Measurements from ENCODE around the gene ACACB.

The ACACB gene

GRCh38 chr12:109093022-109093918 is 23.1 kb upstream of the ACACB start, which contains the start of gene ALKBH2:
TSS of gene ALKBH2 (minus strand) at chr12:109093472. CDS start at chr12:109092786, 686 bp downstream.
- H3K27me3 ChIP-seq (ENCODE audit: insufficient read depth, low read depth, severe bottlenecking): no peaks in the 10 kb centered on the region
- peak within 1 kb of the TSS; percentile 4; the same call in 1 of the 2 replicates for H3K27ac ChIP-seq
- peak; percentile 99 for TF ChIP-seq CTCF (IDR thresholded peaks at IDR 0.05; ENCODE audit: low read depth, low read length)
- H3K9me3 ChIP-seq (ENCODE audit: severe bottlenecking): no peaks in the 10 kb centered on the region
- H3K36me3 ChIP-seq: peaks cover 25% of the 10 kb centered on the region
- peak within 1 kb of the TSS; percentile 44 for H3K4me3 ChIP-seq (ENCODE audit: low read depth, low read length)
- peak; percentile 92 for DNase-seq

- DNase-seq: no peak
- Histone ChIP-seq H3K9me3 (ENCODE audit: severe bottlenecking) (no peaks in the 10 kb centered on the region), H3K27me3 (ENCODE audit: insufficient read depth, low read depth, severe bottlenecking) (no peaks in the 10 kb centered on the region), H3K4me3 (ENCODE audit: low read depth, low read length) (no peak overlapping the region), H3K36me3 (peaks cover 44% of the 10 kb centered on the region), H3K27ac (peak overlapping the region; percentile 99)
- TF ChIP-seq CTCF (IDR thresholded peaks at IDR 0.05; ENCODE audit: low read depth, low read length): no peak
These were observed 19.3 kb upstream of the ACACB start for GRCh38 chr12:109097140-109097434.

GRCh38 chr12:109097435-109098182 is 18.8 kb upstream of the ACACB start, which contains the start of gene UNG:
TSS of gene UNG (plus strand) at chr12:109097597. CDS start at chr12:109097680, 83 bp downstream.
- Histone ChIP-seq H3K27me3 (ENCODE audit: insufficient read depth, low read depth, severe bottlenecking) (no peaks in the 10 kb centered on the region), H3K9me3 (ENCODE audit: severe bottlenecking) (no peaks in the 10 kb centered on the region), H3K27ac (peak within 1 kb of the TSS; percentile 99), H3K36me3 (peaks cover 49% of the 10 kb centered on the region), H3K4me3 (ENCODE audit: low read depth, low read length) (peak within 1 kb of the TSS; percentile 84)
- no peak for TF ChIP-seq CTCF (IDR thresholded peaks at IDR 0.05; ENCODE audit: low read depth, low read length)
- DNase-seq: peak; percentile 96

- no peak for DNase-seq
- Histone ChIP-seq H3K27ac (peak overlapping the region; percentile 99), H3K27me3 (ENCODE audit: insufficient read depth, low read depth, severe bottlenecking) (no peaks in the 10 kb centered on the region), H3K9me3 (ENCODE audit: severe bottlenecking) (no peaks in the 10 kb centered on the region), H3K4me3 (ENCODE audit: low read depth, low read length) (peak overlapping the region; percentile 84), H3K36me3 (peaks cover 55% of the 10 kb centered on the region)
- no peak for TF ChIP-seq CTCF (IDR thresholded peaks at IDR 0.05; ENCODE audit: low read depth, low read length)
These were observed 18.2 kb upstream of the ACACB start for GRCh38 chr12:109098183-109098604.

GRCh38 chr12:109098651-109099050 is 17.7 kb upstream of the ACACB start:
- Histone ChIP-seq H3K36me3 (peaks cover 59% of the 10 kb centered on the region), H3K27ac (peak overlapping the region; percentile 99), H3K9me3 (ENCODE audit: severe bottlenecking) (no peaks in the 10 kb centered on the region), H3K27me3 (ENCODE audit: insufficient read depth, low read depth, severe bottlenecking) (no peaks in the 10 kb centered on the region), H3K4me3 (ENCODE audit: low read depth, low read length) (peak overlapping the region; percentile 84)
- TF ChIP-seq CTCF (IDR thresholded peaks at IDR 0.05; ENCODE audit: low read depth, low read length): no peak
- DNase-seq: no peak

Data from WERI-Rb-1 (cell line).